ENCODE measurements around the gene ATXN1L.
"Not testable (repeated sequence)": the region's sequence is repeated elsewhere in the genome, so short reads cannot be mapped to it uniquely, and the experiment has no call there.

ATXN1L gene, protein sequence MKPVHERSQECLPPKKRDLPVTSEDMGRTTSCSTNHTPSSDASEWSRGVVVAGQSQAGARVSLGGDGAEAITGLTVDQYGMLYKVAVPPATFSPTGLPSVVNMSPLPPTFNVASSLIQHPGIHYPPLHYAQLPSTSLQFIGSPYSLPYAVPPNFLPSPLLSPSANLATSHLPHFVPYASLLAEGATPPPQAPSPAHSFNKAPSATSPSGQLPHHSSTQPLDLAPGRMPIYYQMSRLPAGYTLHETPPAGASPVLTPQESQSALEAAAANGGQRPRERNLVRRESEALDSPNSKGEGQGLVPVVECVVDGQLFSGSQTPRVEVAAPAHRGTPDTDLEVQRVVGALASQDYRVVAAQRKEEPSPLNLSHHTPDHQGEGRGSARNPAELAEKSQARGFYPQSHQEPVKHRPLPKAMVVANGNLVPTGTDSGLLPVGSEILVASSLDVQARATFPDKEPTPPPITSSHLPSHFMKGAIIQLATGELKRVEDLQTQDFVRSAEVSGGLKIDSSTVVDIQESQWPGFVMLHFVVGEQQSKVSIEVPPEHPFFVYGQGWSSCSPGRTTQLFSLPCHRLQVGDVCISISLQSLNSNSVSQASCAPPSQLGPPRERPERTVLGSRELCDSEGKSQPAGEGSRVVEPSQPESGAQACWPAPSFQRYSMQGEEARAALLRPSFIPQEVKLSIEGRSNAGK

GRCh38 chr16:71845639-71846430 lies at the start of gene ATXN1L:
TSS of gene ATXN1L (plus strand) at chr16:71845976. CDS start at chr16:71849741, 3,765 bp downstream.
- in situ Hi-C loops (cut with MboI; ENCODE audit: low sequenced_read_pairs), result no loop called here

DNA sequence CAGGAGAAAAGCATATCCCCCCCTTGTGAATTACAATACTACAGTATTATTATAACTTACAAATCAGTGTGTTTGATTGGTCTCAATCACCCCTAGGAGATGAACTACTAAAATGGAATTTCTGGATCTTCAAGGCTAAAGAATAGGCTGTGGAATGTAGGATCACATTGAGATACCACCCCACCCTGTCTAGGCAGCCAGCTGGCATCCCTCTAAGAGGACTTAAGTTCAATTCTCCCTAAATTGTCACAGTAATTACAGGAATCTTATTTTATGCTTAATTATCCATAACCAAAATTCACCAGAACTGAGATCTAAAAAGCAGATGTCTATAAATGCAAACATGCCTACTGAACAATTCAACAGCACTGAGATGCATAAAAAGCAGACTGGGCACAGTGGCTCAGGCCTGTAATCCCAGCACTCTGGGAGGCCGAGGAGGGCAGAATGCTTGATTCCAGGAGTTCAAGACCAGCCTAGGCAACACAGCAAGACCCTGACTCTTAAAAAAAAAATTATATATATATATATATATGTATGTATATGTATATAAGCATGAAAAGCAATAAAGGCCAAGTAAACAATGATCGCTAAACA lies 49.2 kb upstream of the ATXN1L start:
- in situ Hi-C loops (cut with MboI; ENCODE audit: low sequenced_read_pairs), result no loop called here

DNA sequence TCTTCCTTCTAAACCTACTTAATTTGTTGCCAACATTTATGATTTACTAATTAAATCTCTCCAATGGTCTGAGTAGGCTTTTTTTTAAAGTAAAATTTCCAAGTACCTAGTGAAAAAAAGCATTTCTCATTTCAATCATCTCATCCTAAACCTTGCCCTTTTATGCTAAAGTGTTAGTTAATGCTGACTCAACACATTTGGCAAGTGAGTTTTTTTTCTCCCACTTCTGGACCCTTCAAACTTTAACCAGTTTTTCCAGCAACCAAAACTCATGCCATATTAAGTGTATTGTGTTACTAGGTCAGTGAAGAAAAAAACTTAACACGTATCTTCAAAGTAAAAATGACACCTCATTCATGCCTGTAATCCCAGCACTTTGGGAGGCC lies 42.5 kb upstream of the ATXN1L start:
- in situ Hi-C loops (cut with MboI; ENCODE audit: low sequenced_read_pairs), result no loop called here

GRCh38 chr16:71807905-71808592 lies 37.7 kb upstream of the ATXN1L start:
- in situ Hi-C loops (cut with MboI; ENCODE audit: low sequenced_read_pairs), result no loop called here

- in situ Hi-C loops (cut with MboI; ENCODE audit: low sequenced_read_pairs), result no loop called here
These were observed 37.0 kb upstream of the ATXN1L start, which contains the start of gene AP1G1 for GRCh38 chr16:71808593-71809459. TSS of gene AP1G1 (minus strand) at chr16:71808834. CDS start at chr16:71789479, 19,355 bp downstream.

- in situ Hi-C loops (cut with MboI; ENCODE audit: low sequenced_read_pairs), result not testable (repeated sequence)
These were observed 35.6 kb upstream of the ATXN1L start for GRCh38 chr16:71810155-71810530.

GRCh38 chr16:71811261-71811803 lies 34.4 kb upstream of the ATXN1L start:
- in situ Hi-C loops (cut with MboI; ENCODE audit: low sequenced_read_pairs), result no loop called here

GRCh38 chr16:71817155-71817500 lies 28.6 kb upstream of the ATXN1L start:
- in situ Hi-C loops (cut with MboI; ENCODE audit: low sequenced_read_pairs), result not testable (repeated sequence)

GRCh38 chr16:71826533-71827017 lies 19.2 kb upstream of the ATXN1L start:
- in situ Hi-C loops (cut with MboI; ENCODE audit: low sequenced_read_pairs), result no loop called here

- in situ Hi-C loops (cut with MboI; ENCODE audit: low sequenced_read_pairs), result no loop called here
These were observed 15.4 kb upstream of the ATXN1L start for GRCh38 chr16:71830359-71830758.

- in situ Hi-C loops (cut with MboI; ENCODE audit: low sequenced_read_pairs), result not testable (repeated sequence)
These were observed 14.1 kb upstream of the ATXN1L start for GRCh38 chr16:71831698-71832097.

DNA sequence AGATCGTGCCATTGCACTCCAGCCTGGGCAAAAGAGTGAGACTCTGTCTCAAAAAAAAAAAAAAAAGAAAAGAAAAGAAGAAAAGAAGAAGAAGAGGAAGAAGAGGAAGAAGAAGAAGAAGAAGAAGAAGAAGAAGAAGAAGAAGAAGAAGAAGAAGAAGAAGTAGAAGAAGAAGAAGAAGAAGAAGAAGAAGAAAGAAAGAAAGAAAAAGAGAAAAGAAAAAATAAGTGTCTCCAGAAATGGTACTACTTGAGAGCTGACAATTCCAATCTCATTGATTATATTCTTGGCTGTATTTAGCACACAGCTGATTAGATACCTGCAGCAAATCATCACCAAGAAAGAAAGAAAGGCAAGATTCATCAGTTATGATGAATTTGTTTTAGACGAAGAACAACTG lies 13.7 kb upstream of the ATXN1L start:
- in situ Hi-C loops (cut with MboI; ENCODE audit: low sequenced_read_pairs), result not testable (repeated sequence)

DNA sequence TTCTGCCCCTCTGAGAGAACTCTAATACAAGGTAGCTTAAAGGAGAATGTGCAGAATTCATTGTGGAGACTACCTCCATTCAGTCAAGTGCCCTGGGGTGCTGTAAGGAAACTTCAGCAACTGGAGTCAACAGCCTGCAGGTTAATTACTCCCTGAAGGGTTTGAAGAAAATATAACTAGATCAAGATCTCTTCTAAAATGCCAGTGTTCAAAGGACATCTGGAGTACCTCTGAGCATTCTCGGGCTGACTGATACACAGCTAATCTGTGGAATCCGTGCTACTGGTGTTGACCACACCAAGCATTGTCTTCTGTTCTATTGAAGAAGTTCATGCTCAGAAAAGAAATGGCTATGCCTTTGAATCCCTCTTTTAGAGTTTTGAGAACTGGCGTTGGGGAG lies 11.5 kb upstream of the ATXN1L start:
- in situ Hi-C loops (cut with MboI; ENCODE audit: low sequenced_read_pairs), result no loop called here

DNA sequence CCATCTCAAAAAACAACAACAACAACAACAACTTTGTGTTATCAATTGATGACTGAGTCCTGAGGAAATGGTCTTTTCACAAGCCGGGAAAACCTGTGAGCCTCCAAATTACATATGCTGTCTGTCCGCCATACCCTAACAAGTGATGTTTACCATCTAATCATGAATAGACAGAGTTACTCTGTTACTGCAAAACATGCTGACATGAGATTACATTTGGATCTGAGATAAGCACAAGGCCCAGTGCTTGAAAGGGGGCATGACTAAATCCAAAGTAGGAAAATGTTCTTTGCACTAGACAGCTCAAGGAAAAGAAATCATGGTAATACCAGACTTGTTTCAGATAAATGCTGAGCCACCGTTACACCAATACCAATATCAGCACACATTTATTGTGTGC lies 8.6 kb upstream of the ATXN1L start:
- in situ Hi-C loops (cut with MboI; ENCODE audit: low sequenced_read_pairs), result no loop called here

- in situ Hi-C loops (cut with MboI; ENCODE audit: low sequenced_read_pairs), result no loop called here
These were observed 5.7 kb upstream of the ATXN1L start for GRCh38 chr16:71840052-71840451.

- in situ Hi-C loops (cut with MboI; ENCODE audit: low sequenced_read_pairs), result no loop called here
These were observed 2.2 kb upstream of the ATXN1L start for GRCh38 chr16:71843572-71843971.

GRCh38 chr16:71846431-71846830 lies 655 bp downstream of the ATXN1L start:
- in situ Hi-C loops (cut with MboI; ENCODE audit: low sequenced_read_pairs), result no loop called here

- in situ Hi-C loops (cut with MboI; ENCODE audit: low sequenced_read_pairs), result no loop called here
These were observed 1.3 kb downstream of the ATXN1L start for GRCh38 chr16:71847096-71847495.

DNA sequence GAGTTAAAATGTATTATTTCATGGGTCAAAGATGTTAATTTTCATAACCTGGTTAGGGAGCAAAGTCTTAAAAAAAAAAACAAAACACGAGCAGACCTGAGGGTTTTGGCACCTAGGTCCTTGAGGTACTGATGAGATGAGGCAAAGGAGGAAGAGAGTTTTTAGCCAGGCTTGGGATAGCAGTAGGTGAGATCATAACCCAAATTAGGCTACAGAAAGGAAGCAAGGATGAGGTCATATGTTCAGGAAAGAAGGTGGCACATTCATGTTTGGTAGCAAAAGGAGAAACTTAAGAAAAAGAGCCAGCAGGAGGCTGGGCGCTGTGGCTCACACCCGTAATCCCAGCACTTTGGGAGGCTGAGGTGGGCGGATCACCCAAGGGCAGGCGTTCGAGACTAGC lies 2.8 kb downstream of the ATXN1L start:
- in situ Hi-C loops (cut with MboI; ENCODE audit: low sequenced_read_pairs), result no loop called here
